DMS153 treated with DMSO at 0.1 percent for 48 hours (cell line): ENCODE data around the gene PSEN1.

Experiments
- DNase-seq: peaks from one replicate; lab custom pipeline; 2025; ENCODE audit not compliant: unreplicated experiment; lab: John Stamatoyannopoulos, UW

The PSEN1 gene

DNA sequence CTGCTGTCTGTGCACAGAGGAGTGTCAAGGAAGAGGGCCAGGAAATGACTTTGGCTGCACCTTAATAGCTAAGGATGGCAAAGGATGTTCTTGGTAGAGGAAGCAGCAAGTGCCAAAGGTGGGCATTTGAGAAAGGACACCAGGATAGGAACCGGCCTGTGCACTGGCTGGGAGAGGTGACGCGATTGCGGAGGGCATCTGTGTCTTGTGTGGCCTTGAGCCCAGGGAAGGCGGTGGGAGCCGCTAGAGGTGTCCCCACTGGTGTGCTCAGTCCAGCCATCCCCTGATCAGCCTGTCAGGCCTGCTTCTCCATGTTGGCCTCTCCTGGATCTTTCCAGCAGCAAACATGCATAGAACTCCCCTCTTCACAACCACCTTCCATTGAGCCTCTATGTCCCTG, 131.2 kb downstream of the PSEN1 start:
- DNase-seq: no peak

DNA sequence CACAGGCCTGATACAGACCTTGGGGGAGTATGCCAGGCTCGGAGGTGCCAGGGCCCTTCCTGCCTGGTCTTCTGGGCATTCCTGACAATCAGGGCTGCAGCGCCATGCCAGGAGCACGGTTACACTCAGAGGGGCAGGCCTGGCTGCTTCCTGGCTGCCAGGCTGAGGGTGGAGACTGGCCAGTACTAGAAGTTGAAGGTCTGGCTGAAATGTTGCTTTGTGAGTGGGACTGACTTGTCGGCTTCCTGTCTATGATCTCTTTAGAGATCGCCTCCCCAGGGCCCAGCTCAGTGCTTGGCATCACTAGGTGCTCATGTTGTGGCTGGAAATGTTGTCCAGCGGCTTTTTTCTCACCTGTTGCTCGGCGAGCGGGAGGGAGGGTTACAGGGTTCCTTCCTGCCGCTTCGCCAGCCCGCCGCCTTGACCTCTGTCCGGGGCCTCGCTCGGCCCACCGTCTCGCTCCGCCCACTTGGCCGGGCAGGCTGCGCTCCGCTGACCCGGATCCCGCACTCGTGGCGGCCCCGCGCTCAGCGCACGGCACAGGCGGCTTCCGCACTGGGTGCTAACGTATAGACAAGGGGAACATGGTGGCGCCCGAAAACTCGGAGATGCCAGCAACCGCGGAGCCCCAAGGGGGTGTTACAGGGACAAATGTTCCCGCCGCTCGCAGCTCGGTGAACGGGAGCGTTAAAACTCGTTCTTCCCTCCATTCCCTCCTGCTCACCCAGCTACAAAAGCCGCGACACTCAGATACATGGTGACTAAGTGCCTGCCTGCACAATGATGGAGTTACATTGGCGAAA, 133.6 kb downstream of the PSEN1 start:
- no peak for DNase-seq

DNA sequence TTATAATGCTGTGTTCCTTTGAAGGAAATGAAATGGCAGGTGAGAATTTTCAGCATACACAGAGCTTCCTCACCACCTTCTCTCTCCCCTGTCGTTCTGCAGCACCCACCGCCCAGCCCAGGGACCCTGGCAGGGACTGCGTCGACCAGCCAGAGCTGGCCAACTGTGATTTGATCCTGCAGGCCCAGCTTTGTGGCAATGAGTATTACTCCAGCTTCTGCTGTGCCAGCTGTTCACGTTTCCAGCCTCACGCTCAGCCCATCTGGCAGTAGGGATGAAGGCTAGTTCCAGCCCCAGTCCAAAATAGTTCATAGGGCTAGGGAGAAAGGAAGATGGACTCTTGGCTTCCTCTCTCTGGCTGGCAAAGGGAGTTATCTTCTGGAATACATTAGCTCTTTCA, 136.1 kb downstream of the PSEN1 start:
- no peak for DNase-seq
